ENCODE measurements around the gene COL25A1.

COL25A1 gene

DNA sequence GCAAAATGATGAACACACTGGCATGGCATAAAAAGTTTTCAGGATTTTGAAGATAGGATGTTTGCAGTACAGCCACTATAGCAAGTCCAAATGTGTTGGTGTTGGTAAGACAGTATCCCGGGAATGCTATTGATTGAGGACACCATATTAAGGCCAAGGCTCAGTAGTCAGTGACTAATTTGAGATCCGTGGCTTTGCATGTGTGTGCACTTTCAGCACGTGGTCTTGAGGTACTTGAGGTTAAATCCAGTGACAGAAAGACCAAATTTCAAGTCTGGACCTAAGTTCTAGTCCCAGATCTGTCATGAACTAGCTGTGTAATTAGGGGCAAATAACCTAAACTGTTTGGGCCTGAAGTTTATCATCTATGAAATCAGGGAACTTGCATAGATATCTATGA, 463.1 kb downstream of the COL25A1 start:
- no peak for DNase-seq

DNA sequence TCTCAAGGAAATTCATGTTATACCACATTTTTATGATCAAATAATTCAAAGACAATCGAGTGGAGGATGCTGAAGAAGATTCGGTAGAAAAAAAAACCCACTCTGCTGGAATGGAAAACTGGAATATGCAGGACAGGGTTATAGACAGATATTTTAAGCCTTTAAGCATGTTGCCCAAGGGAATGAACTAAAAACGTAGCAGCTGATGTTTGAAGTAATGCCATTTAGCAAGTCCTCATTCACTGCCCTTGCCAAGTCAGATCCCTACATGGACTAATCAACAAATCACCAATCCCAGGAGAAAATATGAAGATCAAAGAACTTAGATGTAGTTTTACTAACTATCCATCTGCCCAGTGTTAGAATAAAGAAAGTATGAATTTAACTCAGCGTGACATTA, 464.0 kb downstream of the COL25A1 start:
- no peak for DNase-seq

DNA sequence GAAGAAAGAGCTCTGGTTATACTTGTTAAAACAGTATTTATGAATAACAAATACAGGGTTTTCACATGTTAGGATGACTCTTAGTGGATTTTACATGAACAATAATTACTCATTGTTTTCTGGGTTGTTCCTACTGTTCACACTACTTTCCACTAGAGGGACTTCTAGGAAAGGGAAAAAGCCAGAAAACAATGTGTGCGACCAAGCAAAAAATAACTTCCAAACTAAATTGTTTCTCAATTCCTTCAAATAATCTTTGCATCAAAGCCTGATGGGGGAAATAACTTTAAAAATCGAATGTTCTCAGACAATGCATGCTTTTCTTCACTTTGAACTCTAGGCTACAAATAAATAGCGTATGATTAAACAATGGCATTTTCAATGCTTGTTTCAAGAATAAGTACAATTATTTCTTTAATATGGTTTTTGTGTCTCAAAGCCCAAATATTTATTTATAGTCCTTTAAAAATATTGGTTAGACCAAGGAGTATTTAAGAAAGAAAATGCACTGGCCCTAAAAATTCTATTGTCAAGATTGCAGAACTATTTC, 467.5 kb downstream of the COL25A1 start:
- DNase-seq: no peak

DNA sequence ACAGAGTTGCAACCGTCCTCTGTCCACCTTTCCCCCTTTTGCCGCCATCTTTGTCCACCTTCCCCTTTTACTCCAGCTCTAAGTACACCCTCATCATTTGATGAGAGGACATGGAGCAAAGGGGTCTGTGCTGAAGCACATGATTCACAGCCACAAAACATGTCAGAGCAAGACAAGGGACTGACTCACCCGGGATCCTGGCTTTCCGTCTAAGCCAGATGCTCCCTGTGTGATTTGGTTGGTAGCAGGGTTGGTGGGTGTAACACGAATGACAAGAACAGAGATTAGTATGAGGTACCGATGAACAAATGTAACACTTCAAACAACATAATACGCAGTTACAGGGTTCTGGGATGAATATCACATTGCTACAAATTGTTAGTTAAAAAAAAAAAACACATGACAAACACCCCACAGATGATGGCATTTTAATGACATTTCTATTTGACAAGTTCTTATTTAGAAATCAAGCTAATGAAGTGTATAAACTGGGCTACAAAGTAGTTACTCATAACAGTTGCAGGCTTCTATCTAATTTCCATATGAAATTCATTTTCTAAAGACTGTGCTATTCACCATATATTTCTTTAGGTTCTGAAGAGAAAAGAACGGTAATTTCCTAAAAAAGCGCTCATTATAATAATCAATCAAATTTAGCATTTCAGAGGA, 468.2 kb downstream of the COL25A1 start:
- no peak for DNase-seq

DNA sequence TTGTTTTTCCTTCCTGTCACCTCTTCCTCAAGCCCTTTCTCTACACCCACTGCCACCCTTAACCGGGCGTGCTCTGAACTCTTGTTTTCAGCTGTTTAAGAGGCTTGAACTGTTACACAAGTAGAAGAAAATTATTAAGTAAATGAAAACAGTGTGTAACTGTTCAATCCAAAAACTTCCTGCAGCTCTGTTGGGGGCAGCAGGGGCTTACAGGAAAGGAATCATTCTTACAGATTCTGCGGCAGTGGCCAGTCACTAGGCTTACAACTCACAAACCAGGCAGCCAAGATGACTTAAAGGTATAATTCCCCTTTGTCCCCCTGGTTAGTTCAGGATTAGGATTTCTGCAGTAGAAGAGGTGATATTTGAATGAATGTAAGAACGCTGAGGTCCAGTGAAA, 469.4 kb downstream of the COL25A1 start:
- DNase-seq: no peak

DNA sequence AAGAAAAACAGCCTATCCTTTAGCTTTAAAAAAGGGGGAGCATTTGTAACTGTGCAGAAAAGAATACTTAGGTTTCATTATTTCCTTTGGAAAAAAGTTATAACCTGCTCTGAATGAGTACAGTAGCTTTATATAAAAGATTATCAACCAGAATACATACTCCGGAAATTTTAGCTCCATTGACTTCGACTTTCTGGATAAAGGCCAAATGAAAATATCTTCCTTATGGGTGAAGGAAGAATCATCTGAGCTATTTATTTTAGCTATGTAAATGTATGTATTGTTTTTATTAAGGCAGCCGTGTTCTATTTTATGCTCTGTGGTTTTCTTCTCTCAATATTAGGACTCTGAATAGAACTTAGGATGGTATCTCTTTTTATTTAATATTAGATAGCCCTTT, 470.6 kb downstream of the COL25A1 start:
- no peak for DNase-seq

DNA sequence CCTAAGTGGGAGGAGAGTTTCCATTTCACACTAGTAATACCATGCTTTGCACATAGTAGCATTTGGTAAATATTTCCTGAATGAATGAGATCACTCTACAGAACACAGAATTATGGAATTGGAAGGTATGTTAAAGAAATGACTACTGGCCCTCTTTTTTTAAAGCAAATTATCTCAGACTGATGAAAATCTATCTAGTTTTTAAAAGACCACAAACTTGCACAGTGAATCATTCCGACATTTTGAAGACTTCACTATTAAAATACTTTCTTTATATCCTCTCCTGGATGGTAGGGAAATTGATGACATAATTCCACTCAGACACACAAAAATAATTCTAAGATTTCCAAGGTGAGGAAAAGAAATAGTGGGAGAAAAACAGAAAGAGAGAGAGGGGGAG, 471.2 kb downstream of the COL25A1 start:
- DNase-seq: no peak

DNA sequence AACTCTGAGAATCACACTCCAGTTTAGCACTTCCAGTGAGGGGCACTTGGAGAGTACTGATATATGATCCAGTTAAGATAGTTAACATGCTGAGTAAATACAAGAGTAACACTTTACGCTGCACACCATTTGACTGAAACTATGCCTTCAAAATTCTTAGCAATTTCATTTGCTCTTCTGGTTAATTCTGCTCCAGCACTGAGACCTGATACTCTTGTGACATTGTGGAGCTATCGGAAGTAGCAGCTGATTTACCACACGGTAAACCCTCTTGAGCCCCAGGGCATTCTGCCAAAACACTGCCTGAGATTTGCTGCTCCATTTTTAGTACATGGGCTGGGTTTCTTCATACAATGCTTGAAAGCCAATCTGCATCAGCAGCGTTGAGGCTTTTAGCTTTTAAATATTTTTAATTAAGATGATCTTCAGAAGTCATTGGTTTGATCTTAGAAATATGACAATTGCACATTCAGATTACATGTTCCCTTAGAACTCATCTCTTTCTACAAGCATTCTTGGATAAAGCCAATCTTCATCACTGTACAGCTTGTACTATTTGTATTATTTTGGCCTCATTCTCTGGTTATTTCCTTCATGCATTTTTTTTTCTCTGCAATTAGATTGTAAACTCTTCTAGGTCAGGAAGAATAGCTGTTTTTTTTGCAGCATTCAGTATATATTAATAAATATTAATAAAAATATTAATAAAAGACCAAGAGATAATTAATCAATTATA, 471.8 kb downstream of the COL25A1 start:
- no peak for DNase-seq

DNA sequence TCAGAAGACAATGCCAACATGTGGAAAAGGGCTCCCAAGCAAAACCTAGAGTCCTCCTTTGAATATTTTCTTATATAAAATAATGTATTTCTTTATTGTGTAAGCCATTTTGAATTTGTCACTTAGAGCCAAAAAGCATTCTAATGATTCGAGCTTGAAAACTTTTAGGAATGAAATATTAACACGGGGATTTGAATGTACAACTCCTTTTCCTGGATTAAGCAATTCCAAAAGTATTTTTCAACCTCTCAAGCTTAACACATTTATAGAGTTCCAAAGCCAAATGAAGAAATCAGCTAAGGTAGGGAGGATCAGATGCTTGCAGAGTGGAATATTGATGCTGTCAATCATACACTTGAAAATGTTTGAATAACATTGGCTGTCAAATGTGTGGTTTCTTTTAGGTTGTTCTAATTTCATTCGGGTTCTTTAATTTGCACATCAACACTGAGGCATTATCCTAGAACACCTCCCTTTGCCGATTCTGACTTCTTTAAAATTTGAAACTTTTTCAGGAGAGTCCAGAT, 472.4 kb downstream of the COL25A1 start:
- DNase-seq: no peak

DNA sequence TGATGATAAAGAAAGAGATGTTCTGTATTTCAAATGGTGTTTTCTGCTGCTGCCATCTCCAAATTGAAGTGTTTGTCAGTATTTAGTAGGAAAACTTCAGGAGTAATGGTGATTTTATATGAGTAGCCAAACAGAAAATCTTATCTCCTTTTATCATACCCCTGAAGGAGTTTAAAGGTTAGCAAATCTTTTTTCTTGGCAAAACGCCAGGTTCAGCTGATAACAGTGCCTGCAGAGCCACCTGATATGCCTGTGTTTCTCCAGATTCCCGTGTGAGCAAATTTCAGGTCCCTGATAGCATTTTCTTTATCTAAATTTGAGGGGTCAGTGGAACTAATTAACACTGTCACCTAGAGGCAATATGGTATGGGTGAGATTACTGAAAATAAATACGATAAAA, 473.8 kb downstream of the COL25A1 start:
- no peak for DNase-seq

DNA sequence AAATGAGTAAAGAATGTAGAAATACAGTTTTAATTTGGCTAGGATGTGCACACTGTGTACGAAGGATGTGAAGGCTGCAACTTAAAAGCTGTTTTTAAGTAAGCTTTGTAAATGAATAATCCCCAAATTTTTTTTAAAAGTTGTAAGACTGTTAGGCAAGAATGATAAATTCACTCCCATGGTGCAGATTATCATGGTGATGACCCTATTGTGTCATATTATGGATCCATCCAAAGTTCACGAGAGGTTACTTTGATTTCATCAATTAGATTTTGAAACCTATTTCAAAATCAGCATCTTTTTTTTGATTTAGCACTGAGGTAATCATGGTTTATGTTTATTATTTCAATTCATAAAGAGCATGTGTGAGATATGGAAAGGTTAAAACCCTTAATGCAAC, 476.7 kb downstream of the COL25A1 start:
- DNase-seq: no peak

DNA sequence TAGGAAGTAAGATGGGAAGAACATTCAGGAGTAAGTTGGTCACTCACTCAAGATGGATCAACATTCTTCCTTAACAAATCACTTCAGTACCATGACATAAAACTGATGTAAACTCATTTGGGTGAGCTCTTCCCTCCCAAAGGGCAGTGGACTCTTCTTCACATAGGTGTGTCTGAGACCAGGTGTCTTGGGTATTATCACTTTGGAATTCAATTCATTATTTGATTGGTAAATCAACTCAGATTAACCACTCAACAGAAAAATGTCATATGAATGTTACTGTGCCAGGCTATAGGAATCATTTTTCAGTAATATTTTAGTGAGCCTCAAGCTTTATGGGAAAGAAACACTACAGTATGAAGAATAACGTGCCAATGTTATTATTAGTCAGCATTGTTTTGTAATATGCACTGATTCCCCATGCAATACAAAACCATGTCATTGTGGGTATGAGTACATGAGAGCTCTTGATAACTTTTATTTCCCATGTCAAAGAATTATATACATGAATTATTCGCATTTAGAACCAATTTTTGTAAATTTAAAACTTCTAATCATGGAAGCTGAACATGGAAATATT, 481.0 kb downstream of the COL25A1 start:
- no peak for DNase-seq

DNA sequence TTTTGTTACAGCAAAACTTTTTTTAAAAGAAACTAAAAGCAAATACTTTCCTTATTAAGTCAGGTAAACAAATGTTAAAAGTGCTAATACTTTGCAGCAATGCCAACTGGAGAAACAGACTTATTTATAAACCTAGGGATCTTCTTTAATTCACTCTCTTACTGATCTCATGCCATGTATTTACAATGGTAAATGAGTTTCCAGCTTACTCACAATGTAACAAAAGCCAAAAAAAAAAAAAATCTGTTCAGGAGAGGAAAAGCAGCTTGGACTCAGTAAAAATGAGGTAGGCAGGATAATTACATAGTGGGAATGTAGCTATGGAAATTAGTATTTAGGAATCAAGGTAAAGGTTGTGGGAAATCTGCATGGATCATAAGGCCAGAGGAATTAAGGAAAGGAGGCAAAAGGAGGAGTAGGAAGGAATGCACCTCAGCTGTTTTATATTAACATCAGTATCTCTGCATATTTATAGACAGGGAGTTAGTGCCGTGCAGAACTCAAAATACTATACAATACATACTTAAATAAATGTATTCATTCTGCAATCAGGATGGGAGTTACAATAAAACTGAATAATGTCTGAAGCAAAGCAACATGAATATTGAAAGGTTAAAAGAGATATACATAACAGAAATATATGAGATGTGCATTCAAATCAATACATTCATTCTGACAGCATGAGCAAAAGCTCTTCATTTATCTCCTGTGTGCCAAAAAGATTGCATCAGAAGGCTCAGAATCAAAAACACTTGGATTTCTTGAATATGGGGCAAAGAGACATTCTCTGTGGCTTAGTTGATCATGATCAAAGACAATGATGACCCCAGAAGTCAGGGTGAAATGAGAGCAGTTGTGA, 481.7 kb downstream of the COL25A1 start:
- no peak for DNase-seq

DNA sequence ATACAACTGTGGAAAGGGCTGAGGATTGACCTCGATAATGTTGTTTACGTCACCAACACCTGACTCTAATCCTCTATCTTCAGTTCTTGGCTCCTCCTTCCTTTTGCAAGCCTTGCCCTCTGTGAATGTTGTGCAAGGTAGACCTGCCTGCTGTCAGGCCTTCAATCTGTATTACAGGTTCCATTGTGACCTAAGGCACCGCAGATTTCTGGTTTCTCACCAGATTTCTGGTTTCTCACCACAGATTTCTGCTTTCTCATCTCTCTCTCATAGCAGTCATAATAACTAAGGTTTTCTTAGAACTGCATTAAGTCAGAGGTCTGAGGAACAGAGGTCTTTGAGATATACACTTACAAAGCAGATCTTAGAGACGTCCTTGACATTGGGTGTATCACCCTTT, 488.1 kb downstream of the COL25A1 start:
- no peak for DNase-seq

DNA sequence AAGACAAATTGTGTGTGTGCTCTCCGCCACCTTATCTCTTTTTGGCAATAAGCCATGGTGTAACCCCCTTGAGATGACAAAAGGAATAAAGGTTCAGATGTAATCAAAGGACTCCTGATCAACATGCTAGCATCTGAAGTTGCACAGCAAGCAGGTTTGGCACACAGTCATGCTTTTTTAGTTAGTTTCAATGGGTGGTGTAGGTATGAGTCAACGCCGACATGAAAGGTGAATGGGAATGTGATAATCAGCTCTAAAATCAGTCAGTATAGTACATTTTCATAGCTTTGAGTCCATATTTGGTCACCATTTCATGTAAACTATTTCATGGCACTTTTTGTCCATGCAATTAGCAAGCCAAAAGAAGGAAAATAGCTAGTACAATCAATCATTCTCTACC, 489.2 kb downstream of the COL25A1 start:
- no peak for DNase-seq

DNA sequence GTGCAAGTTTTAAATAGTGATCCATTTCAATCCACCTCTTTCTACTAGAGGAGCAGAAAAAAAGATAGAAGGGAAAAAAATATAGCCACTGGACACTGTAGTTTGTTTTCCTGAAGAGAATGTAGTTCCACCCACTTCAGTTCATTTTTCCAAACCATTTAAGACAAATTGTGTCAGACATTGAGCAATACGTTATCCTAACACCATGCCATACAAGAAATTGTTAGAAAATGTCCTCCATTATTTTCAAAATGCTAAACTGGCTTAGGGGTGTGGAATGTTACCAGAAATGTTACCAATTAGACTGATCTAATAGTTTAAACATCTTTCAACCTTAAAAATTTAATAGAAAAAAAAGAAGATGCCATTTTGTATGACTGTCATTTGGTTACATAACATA, 491.0 kb downstream of the COL25A1 start:
- no peak for DNase-seq

DNA sequence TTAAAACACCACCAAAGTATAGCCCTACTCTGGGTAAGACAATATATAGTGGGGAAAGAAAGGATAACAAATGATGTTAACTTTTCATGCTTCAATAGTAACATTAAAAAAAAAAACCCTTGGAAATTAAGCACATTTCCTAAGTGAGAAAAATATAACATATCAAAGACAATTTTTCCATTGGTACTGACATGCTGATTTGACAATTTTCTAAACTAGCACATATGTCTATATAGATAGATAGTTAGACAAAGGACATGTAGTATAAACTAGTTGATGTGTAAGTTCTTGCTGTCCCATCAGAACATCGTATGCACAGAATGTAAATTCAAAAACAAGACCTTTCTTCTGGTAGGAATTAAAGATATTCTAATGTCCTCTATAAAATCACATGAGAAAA, 492.4 kb downstream of the COL25A1 start:
- DNase-seq: no peak

DNA sequence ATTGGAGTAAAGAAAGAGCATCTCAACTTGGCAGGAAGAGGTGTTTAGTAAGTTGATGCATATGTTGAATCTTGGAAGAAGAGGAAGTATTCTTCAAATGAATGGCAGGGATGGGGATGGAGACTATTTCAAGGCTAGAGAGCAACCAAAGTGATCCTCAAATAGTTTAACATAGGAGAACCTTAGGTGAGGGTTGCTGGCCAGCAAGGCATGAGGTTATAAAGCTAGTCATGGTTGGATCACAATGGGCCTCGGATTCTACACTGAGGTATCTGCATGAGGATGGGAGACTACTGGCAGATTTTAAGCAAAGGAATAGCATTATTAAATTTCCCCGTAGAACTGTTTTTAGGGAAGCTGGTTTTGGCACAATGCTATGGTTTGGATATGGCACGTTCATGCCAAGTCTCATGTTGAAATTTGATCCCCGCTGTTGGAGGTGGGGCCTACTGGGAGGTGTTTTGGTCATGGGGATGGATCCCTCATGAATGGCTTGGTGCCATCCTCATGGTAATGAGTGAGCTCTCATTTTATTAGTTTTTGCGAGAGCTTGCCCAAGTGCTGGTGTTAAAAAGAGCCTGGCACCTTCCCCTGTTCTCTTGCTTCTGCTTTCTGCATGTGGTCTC, 497.7 kb downstream of the COL25A1 start:
- no peak for DNase-seq

DNA sequence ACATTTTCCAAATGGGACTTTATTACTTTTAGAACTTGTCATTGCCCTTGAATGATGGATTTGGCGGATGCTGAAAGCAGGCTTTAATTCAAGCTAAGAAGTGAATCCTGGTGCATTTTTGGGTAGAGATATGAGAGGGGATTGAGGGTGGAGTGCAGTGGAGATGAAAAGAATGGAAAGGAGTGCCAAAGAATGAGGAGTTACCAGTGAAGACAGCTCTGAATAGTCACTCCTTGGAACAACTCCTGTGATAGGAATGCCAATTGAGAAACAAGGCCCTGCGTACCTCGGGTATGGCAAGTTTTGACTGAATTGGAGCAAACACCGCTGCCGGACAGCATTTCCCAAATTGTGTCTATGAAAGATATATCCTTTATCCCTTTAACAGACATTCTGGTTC, 503.2 kb downstream of the COL25A1 start:
- no peak for DNase-seq

DNA sequence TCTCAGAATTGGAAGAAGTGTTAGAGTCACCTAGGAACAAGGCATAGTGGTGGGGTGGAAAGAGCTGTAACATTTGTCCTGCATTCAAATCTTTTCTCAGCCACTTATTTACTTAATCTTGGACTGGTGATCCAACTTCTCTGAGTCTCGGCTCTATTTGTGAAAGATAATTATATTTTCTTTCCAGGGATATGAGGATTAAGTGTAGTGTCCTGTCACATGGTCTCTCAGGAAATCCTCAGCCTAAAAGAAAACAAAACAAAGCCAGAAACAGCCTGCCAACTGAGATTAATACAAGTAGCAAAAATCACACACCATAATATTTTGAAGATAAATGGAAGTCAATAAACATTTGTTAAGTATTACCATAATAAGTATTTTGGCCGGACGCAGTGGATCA, 506.3 kb downstream of the COL25A1 start:
- no peak for DNase-seq

DNA sequence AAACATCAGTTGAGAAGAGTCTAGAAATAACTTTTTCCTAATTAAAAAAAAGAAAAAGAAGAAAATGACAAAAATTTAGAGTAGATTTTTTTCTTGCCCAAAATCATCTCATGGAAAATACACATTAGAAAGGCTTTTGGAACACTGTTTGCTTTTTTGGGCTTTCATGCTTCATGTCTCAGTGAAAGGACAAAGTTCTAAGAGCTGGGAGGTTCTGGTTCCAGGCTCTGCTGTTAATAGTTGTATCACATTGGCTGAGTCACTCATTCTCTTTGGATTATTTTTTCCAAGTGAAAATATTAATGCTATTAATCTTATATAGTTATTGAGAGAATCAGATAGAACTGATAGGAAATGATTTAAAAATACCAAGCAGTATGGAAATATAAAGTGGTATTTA, 506.7 kb downstream of the COL25A1 start:
- DNase-seq: no peak

DNA sequence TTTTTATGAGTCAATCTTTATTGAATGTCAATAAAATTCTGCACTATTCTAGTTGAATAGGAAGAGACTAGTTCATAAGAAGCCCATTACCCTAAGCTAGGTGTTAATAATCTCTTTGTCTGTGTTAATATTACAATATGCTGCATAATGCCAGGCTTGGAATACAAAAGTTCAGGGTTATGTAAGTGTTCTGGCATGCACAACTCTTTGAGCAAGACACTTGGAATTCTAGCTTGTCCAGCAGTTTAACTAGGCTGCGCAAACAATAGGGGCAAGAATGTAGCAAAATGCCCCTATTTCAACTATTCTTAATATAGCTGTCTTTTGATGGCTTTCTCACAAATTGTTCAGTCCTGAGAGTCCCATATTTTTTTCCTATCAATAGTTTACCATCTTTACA, 508.3 kb downstream of the COL25A1 start:
- no peak for DNase-seq

DNA sequence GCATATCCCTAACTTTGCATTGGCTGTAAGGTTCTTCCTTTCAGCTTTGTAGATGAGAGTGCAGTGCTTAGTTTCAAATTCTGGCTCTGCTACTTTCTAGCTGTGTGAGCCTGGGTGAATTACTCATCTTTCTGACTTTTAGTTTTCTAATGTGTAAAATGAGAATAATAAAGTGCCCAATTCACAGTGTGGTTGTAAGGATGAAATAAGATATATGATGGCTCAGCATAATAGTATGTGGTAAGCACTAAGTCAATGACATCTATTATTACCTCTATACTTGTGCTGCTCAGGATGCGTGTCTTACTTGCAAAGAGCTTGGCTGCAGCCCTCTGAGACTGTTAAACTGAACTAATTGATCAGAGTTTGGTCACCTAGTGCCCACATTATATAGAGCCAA, 509.0 kb downstream of the COL25A1 start:
- DNase-seq: no peak
